ENCODE data around the gene NXN.
"Not testable (repeated sequence)": the region's sequence is repeated elsewhere in the genome, so short reads cannot be mapped to it uniquely, and the experiment has no call there.

Gene NXN

DNA sequence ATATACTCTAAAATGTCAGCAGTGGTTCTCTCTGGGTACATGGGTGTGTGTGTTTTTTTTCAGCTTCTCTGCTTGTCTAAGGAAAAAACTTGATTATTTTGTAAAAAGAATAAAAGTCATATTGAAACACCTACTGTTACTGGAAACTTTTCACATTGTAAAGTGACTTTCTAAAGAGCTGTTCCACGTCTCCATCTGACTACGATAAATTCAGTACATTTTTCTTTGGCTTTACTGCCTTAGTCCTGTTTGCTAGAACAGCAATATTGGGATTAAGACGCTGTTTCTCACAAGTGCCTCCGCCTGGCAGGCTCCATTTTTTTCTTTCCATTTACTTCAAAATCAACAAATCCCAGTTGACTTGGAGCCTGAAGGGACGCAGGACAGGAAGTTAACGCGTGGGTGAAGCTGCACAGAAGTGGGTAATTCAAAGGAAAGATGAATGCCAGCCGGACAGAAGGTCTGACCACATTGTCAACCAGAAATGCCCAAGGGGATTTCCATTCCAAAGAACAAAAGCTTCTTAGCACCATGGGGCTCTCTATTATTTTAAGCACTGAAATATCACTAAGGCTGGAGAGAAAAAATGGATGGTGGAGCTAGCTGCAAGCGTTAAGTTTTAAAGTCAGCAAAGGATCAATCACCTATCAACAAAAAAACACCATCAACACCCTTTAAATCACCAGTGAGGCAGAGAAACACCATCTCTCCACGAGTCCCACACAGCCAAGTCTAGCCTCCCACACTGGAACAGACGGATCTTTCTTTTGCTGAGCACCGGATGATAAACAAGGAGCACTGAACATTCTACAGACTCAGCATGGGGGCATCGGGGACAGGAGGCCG, 205.9 kb downstream of the NXN start:
- no peak for DNase-seq (ENCODE audit: low read depth in 2 of 2)

DNA sequence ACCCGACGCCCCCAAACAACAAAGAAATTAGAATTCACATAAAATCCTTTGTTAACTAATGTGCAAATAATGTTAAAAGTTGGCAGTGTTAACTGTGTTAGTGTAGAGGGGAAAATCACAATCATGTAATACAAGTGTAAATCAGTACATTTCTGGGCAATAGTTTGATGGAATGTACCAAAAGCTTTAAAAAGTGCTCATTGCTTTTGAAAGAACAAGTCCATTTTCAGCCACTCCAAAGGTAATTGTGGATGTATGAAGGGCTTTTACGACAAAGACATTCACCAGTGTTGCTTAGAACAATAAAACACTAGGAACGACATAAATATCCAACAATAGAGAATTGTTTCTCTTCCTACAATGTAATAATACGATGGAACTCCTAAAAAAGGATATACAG, 206.6 kb downstream of the NXN start:
- DNase-seq (ENCODE audit: low read depth in 2 of 2): no peak

DNA sequence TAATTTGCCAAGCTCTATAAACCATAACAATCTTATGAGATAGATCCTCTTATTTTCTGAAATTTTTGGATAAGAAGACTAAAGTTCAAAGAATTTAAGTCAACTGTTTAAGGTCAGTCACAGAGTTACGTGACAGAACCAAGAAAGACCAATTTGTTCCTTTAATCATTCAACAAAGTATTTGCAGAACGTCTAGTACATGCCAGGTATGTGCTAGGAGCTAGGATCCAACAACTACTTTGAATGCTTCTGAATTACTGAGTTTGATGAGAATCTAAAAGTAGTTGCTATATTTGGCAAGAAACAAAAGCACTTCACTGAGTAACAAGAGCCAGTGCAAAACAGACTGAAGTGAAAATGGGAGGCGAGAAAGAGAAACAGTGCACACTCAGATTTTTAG, 212.5 kb downstream of the NXN start:
- no peak for DNase-seq (ENCODE audit: low read depth in 2 of 2)

DNA sequence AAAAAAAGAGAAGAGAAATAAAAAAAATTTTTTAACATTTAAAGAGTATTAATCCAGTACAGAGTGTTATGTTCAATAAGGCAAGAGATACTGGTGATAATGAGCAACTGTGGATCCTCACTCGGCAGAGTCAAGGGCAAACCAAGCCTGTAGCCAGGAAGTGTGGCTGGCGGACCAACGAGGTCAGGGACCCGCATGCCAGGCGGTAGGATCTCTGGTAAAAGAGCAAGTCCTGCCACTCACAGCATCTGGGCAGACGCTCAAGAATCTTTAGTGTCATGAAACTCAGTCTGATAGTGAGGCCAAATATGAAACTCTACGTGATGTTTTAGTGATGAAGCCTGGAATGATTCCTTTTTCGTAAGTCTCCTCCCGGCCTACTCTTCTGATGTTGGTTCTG, 219.2 kb downstream of the NXN start:
- DNase-seq (ENCODE audit: low read depth in 2 of 2): no peak

DNA sequence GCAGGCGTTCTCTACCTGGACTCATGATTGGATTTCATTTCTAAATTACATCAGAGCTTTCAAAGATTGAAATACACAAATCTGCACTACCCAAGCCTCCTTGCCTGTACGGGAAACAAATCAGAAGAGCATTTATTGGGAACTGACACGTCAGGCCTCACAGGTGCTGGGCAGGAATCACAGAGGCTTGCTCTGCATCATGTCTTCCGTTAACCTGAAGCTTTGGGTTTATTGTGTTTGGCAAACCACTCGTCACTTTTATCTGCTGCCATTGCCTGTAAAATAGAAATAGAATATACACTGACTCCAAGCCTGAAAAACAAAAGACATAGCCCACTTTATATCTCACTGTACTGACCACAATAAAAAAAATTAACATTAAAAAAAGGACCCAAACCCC, 219.6 kb downstream of the NXN start:
- no peak for DNase-seq (ENCODE audit: low read depth in 2 of 2)

DNA sequence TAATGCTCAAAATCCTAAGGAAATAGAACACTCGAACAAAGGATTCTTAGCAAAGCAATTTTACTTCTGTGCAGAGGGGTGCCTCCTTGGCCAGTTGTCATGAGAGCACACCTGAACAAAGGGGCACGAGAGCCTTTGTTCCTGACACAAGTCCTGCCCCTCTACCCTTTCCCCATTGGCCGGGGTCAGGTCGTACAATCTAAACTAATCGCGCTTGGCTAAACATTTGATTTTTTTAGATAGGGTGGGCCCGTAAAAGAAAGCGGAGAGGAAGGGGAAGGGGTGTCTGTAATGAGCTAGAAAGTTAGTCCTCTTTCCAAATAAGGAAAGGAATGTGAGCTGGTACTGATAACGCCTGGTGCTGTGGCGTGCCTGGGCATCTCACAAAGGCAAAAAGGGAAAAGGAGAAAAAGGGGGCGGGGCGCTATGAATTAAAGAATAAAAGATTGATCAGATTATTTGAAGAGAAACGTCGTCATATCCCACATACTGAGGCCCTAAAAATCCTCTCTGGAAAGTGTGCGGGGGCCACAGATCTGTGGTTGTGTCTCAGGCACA, 223.5 kb downstream of the NXN start:
- DNase-seq (ENCODE audit: low read depth in 2 of 2): not testable (repeated sequence)

DNA sequence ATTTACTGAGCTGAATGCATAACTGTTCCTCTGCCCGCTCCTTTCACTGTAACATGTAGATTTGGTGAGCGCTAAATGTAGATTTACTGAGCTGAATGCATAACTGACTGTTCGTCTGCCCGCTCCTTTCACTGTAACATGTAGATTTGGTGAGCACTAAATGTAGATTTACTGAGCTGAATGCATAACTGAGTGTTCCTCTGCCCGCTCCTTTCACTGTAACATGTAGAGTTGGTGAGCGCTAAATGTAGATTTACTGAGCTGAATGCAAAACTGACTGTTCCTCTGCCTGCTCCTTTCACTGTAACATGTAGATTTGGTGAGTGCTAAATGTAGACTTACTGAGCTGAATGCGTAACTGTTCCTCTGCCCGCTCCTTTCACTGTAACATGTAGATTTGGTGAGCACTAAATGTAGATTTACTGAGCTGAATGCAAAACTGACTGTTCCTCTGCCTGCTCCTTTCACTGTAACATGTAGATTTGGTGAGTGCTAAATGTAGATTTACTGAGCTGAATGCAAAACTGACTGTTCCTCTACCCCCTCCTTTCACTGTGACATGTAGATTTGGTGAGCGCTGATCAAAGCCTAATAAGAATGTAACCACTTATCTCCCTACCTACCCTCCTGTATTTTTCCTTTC, 224.1 kb downstream of the NXN start:
- DNase-seq (ENCODE audit: low read depth in 2 of 2): not testable (repeated sequence)

DNA sequence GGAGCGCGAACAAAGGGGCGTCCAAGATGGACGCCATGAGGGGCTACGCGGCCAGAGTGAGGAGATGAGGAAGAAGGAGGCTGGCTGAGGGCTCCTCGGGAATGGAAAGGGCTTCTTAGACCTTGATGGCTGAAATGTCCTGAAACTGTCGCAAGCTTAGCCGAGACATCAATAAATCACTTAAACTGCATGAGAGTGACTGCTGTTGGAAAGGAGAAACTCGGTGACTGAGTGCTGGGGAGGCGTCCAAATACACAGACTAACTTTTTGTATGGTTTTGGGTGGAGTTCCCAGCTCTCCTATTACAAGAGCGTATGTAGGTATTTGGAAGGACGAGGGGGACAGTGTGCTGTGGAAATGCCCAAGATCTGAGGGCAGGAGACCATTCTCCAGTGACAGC, 226.2 kb downstream of the NXN start:
- no peak for DNase-seq (ENCODE audit: low read depth in 2 of 2)

DNA sequence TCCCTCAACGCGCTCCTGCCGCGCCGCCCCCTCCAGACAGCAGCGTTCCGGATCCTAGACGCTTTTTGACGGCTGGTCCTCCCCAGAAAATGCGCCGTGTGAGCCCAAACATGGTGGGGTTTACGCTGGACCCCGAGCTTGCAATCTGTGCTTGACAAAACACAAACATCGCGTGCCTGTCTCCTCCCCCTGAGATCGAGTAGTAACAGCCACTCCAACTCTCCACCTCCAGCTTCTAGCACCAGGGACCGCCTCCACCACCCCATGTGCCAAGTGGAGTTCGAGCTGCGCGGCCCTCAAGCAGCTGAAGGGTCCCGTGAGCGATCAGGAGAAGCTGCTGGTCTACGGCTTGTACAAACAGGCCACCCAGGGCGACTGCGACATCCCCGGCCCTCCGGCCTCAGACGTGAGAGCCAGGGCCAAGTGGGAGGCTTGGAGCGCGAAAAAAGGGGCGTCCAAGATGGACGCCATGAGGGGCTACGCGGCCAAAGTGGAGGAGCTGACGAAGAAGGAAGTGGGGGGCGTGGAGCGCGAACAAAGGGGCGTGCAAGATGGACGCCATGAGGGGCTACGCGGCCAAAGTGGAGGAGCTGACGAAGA, 226.9 kb downstream of the NXN start:
- no peak for DNase-seq (ENCODE audit: low read depth in 2 of 2)

DNA sequence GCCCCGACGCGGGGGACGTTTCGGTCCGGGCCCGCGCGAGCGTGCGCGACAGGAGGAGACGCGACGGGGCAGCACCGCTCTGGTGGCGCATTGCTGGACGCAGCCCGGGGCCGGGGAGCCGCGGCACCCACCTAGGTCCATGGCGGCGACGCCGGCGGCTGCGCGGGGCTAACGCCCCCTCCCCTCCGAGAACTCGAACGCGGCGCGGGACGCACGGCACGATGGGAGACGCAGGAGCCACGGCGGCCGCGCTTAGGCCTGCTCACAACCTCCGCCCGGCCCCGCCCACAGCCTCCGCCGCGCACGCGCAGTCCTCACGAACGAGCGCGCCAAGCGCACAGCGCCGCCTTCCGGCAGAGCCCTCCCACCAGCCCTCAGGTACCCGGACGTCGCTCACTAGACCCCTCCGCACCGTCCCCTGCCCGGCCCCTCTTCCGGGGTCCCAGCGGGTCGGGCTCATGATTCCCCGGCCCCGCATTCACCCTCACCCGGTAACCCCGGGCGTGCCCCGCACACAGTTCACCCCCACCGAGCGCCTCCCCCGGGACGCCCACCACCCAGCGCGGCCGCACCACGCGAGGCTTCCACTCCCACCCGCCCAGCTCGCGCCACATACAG, 227.5 kb downstream of the NXN start, which contains the start of gene GEMIN4:
Gene GEMIN4, minus strand, starts transcription at position 263 of the 618 bp plus-strand sequence. Its CDS starts 122 bp downstream, at position 141.
- peak; percentile 95 to 96 for DNase-seq (ENCODE audit: low read depth in 2 of 2)

DNA sequence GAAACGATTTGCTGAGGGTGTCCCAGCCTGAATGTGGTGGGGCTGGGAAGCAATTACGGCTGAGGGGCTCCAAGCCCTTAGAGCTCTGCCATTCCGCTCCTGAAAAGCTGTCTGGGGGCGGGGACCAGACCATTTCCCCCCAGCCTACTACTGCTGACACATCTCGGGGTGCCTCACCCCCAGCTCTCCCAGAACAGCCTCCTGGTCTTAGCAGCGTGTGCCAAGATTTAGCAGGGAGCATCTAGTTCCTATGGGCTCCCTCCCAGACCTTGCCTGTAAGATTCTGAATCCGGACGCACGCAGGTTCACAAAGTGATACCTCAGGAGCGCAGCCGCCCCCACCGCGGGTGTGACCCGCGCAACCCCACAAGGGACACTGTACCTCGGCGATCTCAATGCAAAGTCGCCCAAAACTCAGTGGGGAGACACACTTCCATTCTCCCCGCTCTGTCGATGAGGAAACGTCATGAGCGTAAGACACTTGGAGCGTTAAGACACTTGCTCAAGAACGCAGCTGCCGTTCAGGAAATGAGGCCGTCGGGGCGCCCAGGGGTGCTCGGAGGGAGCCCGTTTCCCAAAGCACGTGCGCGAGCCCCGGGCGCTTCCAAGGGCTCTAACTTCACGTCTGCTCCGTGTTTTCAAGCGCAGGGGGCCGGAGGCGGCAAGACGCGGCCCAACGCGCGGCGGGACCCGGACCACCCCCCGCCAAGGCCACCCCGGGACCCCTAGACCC, 228.1 kb downstream of the NXN start:
- DNase-seq (ENCODE audit: low read depth in 2 of 2): no peak

DNA sequence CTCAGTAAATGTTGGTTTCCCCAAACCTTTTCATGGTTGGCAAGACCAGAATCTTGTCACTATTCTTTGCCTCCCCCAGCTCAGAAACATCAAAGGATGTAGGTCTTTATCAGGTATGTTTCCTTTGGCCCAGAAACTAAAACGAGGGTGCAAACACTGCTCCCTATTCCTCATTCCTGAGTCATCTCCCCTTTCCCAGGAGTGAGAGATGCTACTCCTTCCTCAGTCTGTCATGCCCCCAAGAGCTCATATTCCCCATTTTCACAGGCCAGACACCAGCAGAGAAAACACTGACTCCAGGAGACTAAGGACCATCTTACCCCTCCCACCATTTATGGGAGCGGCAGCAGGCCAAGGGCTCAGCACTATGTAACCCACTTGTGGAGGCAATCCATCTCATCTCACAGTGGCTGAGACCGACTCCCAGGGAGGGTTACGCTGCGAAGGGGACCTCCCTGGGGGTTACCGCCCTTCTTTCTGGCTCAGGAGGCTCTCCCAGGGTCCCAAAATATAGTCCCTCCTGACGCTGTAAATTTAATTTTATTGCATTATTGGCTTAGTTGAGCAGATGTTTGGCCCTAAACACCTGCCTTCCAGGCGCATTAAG, 229.0 kb downstream of the NXN start:
- DNase-seq (ENCODE audit: low read depth in 2 of 2): no peak

DNA sequence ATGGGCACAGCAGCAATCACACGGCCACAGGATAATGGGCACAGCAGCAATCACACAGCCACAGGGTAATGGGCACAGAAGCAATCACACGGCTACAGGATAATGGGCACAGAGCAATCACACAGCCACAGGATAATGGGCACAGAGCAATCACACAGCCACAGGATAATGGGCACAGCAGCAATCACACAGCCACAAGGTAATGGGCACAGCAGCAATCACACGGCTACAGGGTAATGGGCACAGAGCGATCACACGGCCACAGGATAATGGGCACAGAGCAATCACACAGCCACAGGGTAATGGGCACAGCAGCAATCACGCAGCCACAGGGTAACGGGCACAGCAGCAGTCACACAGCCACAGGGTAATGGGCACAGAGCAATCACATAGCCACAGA, 230.2 kb downstream of the NXN start:
- DNase-seq (ENCODE audit: low read depth in 2 of 2): not testable (repeated sequence)

Measured in stimulated activated CD8-positive, alpha-beta memory T cell treated with anti-CD3 and anti-CD28 coated beads, Interleukin-2, amount 100 ng/mL, for 1 hour (primary cell).